H1 (cell line): ENCODE results near the gene ACHE. TPM values are rescaled to one million over a fixed set of nuclear protein-coding genes. Genes with fewer than 3 reads are reported as not detected.

Experiments used
- SIN3A ChIP-seq, 2 experiments: IDR thresholded peaks in 1 of 2; conservative IDR thresholded peaks in 1 of 2; 2 replicates each; pipeline ENCODE4 v1.6.1; 2011 to 2012; ENCODE audit warnings: low read length in 2 of 2, improper control_type of control experiment in 1 of 2, low read depth in 1 of 2, mild to moderate bottlenecking in 1 of 2
- SUZ12 ChIP-seq: fragments of 200-600 bp; sonication (generic); IDR thresholded peaks from 2 replicates; pipeline ENCODE4 v1.6.1; 2012; ENCODE audit warnings: mild to moderate bottlenecking, inconsistent platforms, low read length, moderate library complexity, mixed read lengths
- polyA plus RNA-seq, 7 experiments: library from polyadenylated mRNA; depleted of rRNA in 3 of 7; stranded (reverse) in 5 of 7; unstranded in 2 of 7; fragments of >200 nt in 5 of 7; fragments of 200-250 nt in 2 of 7; gene quantifications; 1 replicate in 5 of 7; 2 replicates in 1 of 7; 4 replicates in 1 of 7; pipeline versions ENCODE4 v1.2.1 to v1.2.3, GENCODE V29; 2011 to 2013; ENCODE audit warnings: missing spikeins in 2 of 7, mixed read lengths in 2 of 7
- total RNA-seq: library from RNA; stranded (reverse); fragmentation: NEBNext Ultra II Directional; extraction: Animal tissue kit (Norgen Biotek cat#: 25700); gene quantifications from 2 replicates; pipeline ENCODE4 v1.2.1, GENCODE V29; 2021

The ACHE gene
- total and polyA plus RNA-seq, 2 of the 8 experiments (the other 6 are each of a cell fraction or from before 2014, with no cell fraction given) = 1.4 to 4.3 TPM

GRCh38 chr7:100888988-100889750 is 6.5 kb downstream of the ACHE start, which contains the start of gene UFSP1 (continued):
- peak; percentile 51 to 87; a peak in 2 of 4 replicates for TF ChIP-seq SIN3A (conservative IDR thresholded peaks at IDR 0.05 in 1 of 2, IDR thresholded peaks at IDR 0.05 in 1 of 2; ENCODE audit: low read depth in 1 of 2, low read length in 2 of 2)
- TF ChIP-seq SUZ12 = no peak
- TF ChIP-seq, all 59 proteins: peak for 12
